GM12864 (cell line): Measurements from ENCODE around the gene ADGRG4.
"Not testable (repeated sequence)": the region's sequence is repeated elsewhere in the genome, so short reads cannot be mapped to it uniquely, and the experiment has no call there.

ENCODE experiments used
- DNase-seq: peaks from one replicate; pipeline ENCODE4 v3.0.0-alpha.2; 2011; ENCODE audit warnings: low read depth
- H3K4me3 ChIP-seq: 2 replicates; pipeline ENCODE4 v1.5.1; 2011; ENCODE audit warnings: mild to moderate bottlenecking, low read depth, low read length, control low read depth
- TF ChIP-seq, protein P1 (sequence below): IDR thresholded peaks from 2 replicates; pipeline ENCODE4 v1.5.1; 2011; ENCODE audit warnings: low read depth, mild to moderate bottlenecking, moderate library complexity, low read length, control low read depth, inconsistent platforms; ENCODE audit errors: missing control alignments

Gene ADGRG4, protein sequence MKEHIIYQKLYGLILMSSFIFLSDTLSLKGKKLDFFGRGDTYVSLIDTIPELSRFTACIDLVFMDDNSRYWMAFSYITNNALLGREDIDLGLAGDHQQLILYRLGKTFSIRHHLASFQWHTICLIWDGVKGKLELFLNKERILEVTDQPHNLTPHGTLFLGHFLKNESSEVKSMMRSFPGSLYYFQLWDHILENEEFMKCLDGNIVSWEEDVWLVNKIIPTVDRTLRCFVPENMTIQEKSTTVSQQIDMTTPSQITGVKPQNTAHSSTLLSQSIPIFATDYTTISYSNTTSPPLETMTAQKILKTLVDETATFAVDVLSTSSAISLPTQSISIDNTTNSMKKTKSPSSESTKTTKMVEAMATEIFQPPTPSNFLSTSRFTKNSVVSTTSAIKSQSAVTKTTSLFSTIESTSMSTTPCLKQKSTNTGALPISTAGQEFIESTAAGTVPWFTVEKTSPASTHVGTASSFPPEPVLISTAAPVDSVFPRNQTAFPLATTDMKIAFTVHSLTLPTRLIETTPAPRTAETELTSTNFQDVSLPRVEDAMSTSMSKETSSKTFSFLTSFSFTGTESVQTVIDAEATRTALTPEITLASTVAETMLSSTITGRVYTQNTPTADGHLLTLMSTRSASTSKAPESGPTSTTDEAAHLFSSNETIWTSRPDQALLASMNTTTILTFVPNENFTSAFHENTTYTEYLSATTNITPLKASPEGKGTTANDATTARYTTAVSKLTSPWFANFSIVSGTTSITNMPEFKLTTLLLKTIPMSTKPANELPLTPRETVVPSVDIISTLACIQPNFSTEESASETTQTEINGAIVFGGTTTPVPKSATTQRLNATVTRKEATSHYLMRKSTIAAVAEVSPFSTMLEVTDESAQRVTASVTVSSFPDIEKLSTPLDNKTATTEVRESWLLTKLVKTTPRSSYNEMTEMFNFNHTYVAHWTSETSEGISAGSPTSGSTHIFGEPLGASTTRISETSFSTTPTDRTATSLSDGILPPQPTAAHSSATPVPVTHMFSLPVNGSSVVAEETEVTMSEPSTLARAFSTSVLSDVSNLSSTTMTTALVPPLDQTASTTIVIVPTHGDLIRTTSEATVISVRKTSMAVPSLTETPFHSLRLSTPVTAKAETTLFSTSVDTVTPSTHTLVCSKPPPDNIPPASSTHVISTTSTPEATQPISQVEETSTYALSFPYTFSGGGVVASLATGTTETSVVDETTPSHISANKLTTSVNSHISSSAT (N-terminal part only)

GRCh38 chrX:136300721-136301120 is at the start of gene ADGRG4:
ADGRG4 (plus strand) TSS chrX:136300963; CDS start chrX:136308778, 7,815 bp downstream.
- DNase-seq, H3K4me3 ChIP-seq: not testable (repeated sequence)

DNA sequence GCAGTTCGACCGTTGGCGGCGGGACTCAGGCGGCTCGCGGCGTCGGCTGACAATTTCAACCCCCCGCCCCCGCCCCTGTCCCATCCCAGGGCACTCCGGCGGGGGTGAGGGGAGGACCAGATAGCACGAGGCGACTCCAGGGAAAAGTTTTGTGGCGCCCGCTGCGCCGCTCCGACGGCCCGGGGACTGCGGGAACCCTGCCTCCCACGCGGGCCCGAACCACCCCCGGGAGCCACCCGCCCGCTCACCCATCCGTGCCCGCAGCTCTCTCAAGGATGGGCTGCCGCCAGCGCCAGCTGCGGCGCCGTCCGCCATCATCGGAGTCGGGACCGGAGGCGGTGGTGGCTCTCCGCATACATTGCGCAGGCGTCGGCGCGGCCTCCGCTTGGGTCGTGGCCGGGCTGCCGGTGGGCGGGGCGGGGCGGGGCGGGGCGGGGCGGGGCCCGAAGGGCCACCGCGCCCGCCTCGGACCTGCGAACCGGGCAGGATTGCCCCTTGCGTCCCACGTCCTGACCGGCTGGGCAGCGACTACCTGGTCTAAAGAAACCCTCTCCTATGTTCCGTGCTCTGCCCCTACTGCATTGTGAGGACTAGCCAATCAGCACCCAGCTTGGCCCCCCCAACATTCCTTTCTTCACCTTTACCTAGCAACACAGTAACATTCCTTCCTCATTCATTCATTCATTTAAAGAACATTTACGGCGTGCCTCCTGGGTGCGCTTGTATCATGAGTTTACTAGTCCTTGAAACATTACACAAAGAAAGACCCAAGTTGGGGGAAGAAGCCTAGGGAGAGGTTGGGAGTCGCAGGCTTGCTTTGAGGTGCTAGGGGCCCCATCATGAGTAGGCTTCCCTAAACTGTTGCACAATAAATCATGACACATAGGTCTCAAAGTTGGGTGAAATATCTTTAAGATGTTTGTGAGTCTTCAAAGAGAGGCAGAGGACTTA is 49.4 kb upstream of the ADGRG4 start, which contains the start of gene MAP7D3:
Gene MAP7D3, minus strand, starts transcription at position 360 of the 951 bp plus-strand sequence. Its CDS starts 42 bp downstream, at position 318.
- H3K4me3 ChIP-seq: peak within 1 kb of the TSS; percentile 75
- DNase-seq: no peak
- TF ChIP-seq, protein P1, sequence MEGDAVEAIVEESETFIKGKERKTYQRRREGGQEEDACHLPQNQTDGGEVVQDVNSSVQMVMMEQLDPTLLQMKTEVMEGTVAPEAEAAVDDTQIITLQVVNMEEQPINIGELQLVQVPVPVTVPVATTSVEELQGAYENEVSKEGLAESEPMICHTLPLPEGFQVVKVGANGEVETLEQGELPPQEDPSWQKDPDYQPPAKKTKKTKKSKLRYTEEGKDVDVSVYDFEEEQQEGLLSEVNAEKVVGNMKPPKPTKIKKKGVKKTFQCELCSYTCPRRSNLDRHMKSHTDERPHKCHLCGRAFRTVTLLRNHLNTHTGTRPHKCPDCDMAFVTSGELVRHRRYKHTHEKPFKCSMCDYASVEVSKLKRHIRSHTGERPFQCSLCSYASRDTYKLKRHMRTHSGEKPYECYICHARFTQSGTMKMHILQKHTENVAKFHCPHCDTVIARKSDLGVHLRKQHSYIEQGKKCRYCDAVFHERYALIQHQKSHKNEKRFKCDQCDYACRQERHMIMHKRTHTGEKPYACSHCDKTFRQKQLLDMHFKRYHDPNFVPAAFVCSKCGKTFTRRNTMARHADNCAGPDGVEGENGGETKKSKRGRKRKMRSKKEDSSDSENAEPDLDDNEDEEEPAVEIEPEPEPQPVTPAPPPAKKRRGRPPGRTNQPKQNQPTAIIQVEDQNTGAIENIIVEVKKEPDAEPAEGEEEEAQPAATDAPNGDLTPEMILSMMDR: no peak

DNA sequence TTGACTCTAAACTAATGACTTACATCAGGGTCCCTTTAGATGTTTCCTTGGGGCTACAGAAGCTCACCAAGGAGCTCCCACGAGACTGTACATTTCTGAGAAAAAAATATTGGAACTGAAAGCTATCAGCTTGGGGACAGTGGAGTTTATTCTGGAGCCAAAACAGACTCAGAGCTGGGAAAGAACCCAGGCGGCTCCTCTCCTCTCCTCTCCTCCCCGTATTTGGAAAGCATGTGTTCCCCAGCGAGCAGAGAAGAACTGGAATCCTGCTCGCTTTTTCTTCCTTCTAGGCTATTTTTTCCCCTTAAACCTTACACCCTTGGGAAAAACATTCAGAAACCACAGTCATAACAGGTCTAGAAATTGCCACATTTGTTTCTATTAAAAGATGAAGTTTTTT is 45.2 kb upstream of the ADGRG4 start:
- TF ChIP-seq, protein P1: no peak
- DNase-seq: no peak
- H3K4me3 ChIP-seq: no peak overlapping the region

GRCh38 chrX:136256026-136256425 is 44.7 kb upstream of the ADGRG4 start:
- no peak for DNase-seq
- TF ChIP-seq, protein P1: no peak
- no peak overlapping the region for H3K4me3 ChIP-seq

DNA sequence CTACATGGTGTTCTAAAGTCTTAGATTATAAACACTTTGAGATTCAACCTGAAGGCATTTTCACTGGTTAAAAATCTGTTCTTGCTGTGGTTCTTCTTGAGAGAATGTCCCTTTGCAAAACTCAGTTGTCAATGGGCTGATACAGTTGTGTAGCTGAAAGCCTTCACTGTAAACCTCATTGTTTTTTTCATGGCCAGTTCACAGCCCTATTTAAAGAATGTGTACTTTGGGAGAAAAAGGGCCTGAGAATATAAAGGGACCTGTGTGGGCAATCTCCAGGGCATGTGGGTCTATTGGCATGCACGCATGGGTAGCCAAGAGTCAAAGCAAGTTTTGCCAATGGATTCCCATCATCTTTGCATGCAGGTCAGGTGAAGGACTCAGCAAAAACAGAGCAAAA is 41.8 kb upstream of the ADGRG4 start:
- no peak for DNase-seq
- H3K4me3 ChIP-seq: no peak overlapping the region
- TF ChIP-seq, protein P1: no peak

- no peak for DNase-seq
- no peak overlapping the region for H3K4me3 ChIP-seq
- TF ChIP-seq, protein P1: no peak
Measured at GRCh38 chrX:136259543-136259942, 41.2 kb upstream of the ADGRG4 start.
